NCI-H526 (cell line): Measurements from ENCODE around the gene DALRD3.

Source experiments
- DNase-seq, 2 experiments: peaks; one replicate each; lab custom pipeline; 2025; lab: John Stamatoyannopoulos, UW

Gene DALRD3

DNA sequence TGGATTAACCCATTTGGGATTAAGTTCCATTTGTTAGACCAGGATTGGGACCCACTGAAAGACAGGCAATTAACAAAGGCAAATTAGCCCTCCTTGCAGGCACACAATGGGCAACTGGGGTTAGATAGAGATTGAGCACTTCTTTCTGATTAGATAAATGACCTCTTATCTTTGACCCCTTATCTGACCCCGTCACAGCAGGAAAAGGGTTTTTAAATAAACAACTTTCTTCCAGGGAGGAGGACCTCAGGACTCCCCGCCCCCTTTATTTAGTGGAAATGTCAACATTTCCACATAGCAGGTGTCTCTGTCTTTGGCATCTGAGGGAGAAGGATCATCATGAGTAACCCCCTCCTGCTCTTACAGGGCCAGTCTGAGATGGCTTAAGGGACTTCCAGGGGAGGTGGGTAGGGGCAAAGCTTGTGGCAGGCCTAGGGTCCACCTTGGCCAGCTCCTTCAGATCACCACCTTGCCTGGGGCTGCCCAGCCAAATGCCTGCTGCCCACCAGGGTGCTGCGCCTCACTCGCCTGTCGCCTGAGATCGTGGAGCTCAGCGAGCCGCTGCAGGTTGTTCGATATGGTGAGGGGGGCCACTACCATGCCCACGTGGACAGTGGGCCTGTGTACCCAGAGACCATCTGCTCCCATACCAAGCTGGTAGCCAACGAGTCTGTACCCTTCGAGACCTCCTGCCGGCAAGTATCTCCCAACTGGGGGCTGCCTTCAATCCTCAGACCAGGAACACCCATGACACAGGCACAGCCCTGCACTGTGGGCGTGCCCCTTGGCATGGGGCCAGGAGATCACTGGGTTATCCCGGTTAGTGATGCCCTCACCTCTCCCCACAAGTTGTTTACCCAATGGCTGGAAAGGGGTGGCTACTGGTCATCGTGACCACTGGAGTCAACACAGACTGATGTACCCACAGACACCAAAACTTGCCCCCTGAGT, 13.8 kb downstream of the DALRD3 start:
- DNase-seq, result no peak

DNA sequence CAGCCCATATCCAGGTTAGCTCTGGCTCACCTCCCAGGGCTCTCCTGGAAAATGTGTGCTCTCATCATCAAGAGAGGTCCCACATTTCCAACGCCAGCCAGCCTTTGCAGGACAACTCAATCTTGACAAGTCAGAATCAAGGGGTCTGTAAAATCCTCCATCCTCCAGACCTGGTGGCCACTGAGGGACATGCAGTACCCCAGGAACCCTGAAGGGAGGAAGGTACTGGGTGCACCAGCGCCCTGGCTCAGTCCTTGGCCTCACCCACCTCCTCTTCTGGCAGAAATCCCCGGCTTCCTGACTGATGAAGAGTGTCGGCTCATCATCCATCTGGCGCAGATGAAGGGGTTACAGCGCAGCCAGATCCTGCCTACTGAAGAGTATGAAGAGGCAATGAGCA, 17.2 kb downstream of the DALRD3 start:
- DNase-seq, result no peak

DNA sequence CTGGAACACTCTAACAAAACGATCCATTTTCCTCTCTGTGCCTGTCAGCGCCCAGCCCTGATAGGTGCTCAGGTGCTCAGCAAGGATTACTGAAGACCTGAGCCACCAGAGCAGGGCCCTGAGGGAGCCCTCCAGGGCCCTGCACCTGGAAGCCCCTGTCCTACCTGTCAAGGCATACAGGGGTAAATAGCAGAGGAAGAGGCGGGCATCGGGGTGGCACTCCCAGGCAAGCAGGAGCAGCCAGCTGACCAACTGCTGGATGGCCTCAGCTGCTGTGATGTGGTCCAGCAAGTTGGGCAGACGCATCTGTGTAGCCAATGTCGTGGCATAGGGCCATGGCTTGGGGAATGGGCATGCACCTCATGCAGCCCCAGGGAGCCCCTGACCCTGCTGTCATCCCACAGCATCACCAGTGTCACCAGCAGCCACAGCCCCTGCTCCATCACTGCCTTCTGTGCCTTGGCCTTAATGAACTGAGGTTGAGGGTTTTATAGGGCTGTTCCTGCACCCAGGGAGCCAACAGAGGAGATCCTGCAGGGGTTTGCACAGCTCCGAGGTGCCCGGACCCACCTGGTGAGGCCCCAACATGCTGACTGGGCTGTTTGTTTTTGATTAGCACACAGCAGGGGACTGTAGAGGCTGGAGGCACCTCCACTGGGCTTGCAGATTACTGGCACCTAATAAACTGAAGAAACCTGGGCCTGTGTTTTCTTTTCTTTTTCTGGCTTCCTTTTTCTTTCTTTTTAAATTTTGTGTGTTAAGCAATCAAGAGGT, 19.1 kb downstream of the DALRD3 start:
- no peak for DNase-seq

DNA sequence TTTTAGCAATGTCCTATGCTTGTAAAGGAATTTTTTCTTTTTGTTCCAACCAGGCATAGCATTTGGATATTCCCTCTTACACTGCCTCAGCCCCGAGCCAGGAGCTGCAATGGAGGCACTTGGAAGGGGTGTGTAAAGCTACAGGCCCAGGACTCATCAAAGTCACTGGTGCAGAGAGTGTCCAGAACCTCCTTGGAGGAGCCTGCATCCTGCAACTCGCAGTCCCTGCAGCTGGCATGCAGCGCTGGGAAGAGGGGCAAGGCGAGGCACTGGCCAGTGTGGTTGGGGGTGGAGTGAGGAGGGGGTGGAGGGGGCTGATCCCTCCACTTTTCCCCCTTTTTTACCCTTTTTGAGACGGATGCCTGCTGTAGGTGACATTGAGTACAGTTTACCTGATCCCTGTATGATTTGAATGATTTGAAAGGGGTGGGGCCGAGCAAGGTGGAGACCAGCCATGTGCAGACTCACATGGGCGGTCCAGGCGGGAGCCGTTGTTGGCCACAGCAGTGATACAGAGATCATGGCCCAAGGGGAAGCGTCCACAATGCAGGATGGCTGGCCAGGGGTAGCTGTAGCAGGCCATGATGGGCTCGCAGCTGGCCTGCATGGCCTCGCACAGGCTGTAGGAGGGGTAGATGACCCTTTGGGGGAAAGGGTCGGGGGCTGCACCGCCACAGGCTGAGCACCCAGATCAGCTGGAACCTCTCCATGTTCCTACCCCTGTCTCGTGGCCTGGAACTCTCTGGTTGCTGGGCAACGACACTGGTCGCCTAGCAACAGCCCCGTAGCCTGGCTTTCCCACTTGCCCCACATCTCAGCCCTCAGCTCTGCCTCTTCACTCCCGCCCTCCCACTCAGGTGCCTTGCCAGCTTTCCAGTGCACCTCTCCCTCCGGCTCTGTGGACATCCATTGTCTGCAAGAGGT, 20.4 kb downstream of the DALRD3 start:
- DNase-seq, result peak; percentile 62 to 74

DNA sequence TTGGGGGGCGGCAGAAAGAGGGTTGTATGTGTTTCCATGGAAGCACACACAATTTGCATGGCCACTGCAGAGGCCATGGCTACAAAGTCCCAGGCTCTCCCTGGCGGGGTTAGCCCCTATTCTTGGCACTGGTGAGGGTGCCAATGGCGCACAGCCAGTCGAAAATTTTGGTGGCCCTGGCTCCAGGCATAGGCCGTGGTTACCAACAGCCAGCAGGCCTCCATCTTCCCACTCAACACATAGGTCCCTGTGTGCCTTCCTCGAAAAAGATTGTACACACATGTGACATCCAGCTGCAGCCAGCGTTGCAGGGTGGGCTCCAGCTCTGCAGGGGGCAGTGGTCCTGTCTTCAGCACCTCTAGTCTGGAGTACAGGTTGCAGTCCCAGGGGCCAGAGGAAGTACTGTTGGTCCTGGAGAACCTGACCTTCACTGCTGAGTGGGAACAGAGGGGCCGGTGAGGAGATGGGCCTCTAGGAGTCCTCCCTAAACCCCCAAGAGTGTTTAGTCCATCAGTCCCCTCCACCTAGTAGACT, 21.2 kb downstream of the DALRD3 start:
- peak in 1 of 2 experiments; percentile 34 for DNase-seq

DNA sequence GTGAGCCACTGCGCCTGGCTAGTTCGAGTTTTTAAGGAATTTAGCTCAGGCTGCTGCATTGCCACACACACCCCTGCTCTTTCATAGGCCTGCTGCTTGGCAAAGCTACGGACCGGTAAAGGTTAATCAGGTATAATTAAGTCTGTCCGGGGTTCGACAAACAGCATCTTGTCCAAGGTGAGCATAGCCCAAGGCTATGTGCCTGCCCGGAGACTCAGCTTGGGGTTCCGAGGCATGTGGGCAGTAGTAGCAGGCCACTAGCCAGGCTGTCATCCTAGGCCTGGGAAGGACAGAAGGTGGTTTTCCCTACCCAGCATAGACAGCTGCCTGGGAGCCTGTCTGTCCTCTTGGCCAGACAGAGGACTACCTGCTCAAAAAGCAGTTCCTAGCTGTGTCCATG, 21.7 kb downstream of the DALRD3 start:
- no peak for DNase-seq

DNA sequence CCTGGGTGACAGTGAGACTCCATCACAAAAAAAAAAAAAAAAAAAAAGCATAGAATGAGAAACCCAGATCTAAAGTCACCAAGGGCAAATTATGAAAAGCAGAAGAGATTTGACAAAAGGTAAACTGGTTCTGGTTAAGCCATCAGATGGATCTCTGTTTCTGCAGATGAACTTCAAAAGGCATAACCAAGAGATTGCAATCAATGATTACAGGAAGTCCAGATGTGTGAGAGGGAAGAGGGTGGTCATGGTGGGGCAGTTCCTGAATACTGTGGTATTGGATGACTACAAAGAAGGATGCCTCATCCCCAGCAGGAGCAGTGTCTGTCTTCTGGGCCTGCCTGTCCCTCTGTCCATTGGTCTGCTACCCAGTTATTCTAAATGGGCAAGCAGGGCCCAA, 24.5 kb downstream of the DALRD3 start:
- DNase-seq, result no peak

DNA sequence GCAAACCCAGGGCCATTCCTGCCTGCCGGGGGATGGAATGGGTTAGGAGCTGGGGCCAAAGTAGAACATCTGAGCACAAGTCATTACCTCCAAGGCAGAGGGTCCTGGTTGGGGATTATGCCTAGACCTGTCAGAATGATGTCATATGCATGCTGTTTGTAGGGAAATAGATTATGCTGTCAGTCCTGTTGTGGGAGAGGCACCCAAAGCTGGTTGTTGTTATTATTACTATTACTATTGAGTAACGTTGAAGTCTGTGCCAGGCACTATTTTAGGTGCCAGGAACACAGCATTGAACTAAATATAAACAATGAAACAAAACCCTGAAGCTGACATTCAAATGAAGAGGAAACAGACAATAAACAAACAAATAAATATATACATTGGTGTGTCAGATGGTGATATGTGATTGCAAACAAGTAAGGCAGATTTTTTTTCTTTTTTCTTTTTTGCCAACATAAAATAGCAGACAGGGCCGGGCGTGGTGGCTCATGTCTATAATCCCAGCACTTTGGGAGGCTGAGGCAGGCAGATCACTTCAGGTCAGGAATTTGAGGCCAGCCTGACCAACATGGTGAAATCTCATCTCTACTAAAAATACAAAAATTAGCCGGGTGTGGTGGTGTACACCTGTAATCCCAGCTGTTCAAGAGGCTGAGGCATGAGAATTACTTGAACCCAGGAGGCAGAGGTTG, 26.4 kb downstream of the DALRD3 start:
- no peak for DNase-seq

DNA sequence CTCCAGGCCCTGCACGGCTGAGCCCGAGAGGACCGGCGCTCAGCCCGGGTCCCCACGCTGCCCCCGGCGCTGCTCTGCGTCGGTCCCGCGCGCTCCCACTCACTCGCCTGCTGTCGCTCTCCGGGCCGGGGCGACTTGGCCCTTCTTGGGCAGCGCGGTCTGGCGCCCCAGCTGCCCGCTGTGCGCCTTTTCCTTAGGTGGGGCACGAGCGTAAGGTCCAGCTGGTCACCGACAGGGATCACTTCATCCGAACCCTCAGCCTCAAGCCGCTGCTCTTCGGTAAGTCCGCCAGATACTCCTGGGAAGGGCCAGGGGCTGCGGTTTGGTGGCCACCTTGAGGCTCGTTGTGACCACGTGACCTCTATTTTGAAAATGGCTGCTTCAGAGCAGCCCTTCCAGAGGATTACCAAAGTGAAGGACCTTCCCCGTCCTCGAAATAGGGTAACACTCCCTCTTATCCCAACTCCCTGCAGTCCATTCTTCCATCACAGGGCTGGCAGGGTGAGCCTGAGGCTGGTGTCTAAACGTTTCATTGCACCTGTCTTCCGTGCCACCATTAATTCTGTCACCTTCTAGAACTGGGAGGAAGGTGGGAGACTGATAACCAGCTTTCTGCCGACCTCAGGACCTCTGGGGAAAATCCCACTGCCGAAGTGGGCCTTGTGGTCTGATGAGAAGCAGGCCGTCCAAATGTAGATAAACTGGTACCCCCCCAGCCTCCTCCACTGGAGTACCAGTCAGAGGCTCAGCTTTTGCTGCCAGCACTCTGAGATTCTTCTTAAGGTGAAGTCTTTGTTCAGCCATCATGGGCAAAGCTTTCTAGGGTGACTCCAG, 27.5 kb downstream of the DALRD3 start:
- peak; percentile 36 to 78 for DNase-seq

DNA sequence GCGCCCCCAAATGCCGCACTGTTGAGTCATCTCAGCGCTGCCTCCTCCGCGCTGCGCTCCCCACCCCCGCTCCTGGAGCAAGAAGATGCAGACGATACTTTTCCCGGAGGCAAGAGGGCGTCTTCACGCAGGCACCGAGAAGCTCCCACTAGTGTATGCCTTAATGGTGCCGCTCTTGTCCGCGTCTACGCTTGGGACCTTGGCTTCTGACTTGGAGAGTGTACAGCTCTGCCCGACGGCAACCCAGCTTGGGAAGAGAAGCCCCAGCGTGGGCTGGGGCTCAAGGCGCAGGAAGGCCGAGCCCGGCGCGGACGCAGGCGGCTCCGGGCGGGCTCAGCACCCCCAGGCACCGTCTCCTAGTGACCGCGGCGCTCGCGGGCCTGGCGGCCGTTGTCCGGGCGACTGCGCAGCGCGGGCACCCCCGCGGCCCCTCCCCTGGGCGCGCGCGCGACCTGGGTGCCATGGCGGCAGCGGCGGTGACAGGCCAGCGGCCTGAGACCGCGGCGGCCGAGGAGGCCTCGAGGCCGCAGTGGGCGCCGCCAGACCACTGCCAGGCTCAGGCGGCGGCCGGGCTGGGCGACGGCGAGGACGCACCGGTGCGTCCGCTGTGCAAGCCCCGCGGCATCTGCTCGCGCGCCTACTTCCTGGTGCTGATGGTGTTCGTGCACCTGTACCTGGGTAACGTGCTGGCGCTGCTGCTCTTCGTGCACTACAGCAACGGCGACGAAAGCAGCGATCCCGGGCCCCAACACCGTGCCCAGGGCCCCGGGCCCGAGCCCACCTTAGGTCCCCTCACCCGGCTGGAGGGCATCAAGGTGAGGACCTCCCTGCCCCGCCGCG, 28.4 kb downstream of the DALRD3 start, which contains the start of gene P4HTM:
Gene P4HTM, plus strand, starts transcription at position 446 of the 840 bp plus-strand sequence. Its CDS starts 16 bp downstream, at position 462.
- DNase-seq, result peak; percentile 44 to 83

DNA sequence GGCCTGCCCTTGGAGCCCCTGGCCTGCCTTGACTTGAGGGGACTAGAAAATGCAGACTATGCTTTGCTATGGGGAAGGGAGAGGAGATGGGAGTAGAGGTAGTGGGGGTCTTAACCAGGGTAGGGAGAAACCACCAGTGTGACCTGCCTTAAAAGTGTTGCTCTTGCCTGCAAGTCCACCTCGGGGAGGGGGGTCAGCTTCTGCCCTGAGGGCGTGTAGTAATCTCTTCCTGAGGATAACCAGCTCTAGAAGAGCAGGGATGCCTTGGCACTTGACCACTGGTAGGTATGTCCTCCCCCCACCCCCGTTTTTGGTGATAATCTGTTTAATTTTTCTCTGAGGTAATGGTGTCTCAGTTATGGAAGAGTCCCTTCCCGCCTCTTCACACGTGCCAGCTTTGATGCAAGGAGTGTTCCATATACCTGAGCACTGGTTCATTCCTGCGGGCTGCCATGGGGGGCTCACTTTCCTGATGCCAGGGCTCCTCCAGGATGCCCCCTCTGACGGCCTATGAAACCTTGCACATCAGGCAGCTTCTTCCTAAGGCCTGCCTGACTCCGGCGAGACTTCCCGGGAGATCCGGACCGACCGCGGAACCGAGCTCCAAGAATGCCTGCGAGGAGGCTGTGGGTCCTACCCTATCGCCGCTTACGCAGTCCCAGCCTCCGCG, 29.1 kb downstream of the DALRD3 start:
- peak; percentile 42 to 44 for DNase-seq

DNA sequence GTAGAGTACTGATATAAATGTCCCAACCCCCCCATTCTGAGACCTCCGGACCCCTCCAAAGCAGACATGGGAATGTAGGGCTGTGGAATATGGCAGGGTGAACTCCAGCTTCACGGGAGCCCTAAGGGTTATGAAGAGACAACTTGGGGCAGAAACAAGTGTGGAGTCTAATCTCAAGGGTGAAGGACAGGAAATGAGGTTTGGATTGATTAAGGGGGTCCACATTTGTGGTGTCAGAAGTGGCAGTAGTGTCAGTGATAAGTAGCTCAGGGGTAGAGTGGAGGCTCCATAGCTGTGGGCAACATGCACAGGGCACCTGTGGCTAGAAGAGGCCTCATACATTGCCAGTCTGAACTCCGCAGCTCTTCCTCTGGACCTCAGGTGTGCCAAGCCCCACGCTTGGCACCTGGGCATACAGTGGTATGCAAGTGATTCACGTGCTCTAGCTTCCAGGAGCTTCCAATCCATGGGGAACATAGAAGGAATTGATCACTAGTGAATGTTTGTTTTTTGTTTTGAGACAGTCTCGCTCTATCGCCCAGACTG, 32.5 kb downstream of the DALRD3 start:
- DNase-seq, result no peak

DNA sequence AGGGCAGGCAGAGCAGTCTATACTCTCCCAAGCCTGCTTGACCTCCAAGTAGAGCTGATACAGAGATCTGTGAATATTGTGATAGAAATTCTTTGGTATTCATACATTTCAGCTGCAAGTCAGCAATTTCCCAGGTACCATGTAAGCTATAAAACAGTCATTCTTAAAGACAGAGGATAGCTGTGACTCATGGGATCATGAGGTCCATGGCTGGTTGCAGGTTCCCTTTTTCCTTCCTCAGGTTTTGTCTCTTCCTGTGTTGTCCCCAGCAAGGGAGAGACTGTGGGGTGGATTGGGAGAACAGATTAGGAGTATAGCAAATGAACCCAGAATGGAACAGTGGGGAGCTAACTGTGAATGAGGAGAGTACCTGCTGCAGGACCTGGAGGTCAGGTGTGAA, 33.7 kb downstream of the DALRD3 start:
- DNase-seq, result no peak

DNA sequence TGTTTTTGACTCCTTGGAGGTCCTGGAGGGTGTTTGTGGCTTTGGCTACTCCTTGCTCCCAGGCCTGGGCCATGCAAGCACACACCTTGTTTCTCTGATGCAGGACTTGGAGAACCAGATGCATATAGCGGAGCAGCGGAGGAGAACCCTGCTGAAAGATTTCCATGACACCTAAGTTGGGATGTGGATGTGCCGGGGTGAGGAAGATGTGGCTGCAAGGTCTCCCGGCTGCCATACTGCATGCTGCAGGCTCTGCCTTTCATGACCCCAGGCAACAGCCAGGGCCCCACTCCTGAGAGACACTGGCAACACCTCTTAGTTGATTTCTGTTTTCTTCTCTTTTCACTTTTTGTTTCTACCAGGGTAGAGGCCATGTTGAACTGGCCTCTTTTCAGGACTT, 35.3 kb downstream of the DALRD3 start:
- no peak for DNase-seq

DNA sequence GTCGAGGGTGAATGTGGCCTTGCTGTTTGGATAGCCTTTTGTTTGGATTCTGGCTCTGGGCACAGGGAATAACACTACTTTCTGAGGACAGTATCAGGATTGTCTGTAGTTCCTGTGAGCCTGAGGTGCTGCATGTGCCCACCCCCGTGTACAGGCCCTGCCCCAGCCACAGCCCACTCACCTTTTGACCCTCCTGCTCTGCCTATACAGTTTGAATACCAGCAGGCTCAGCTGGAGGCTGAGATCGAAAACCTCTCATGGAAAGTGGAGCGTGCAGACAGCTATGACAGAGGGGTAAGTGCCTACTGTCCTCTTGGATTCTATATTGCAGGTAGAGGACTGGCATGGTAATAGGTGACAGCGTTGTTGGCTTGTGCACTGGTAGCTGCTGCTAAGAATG, 35.7 kb downstream of the DALRD3 start:
- no peak for DNase-seq

DNA sequence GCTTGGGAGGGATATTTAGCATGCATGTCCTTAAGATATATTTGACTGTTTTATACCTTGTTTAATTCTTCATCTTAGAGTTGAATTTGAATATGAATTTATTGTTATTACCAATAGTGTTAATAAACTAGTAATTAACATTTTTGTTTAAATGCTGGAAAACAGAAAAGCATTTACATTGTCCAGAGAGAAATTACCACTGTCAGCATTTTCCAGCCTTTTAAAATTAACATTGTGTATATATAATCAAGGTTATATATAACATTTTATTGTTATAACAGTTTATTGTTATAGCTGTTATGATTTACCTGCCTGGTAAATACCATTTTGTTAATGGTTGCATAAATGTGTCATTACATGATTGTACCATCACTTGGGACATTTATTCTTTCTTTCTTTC, 36.4 kb downstream of the DALRD3 start:
- DNase-seq, result no peak

DNA sequence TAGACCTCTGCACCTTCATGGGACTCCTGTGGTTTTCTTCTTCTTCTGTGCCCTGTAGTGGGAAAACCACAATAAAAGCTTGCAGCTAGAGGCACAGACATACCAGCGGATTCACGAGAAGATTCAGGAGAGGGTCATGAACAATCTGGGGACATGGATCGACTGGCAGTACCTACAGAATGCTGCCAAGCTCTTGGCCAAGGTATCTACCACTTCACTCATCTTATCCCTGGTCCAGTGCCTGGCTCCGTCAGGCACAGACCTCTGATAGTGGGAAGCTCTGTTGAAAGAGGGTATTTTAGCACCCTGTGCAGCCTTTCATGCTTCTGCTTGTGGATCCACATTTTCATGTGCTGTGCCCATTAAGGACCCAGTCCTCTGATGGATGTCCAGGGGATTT, 38.1 kb downstream of the DALRD3 start:
- DNase-seq, result no peak

DNA sequence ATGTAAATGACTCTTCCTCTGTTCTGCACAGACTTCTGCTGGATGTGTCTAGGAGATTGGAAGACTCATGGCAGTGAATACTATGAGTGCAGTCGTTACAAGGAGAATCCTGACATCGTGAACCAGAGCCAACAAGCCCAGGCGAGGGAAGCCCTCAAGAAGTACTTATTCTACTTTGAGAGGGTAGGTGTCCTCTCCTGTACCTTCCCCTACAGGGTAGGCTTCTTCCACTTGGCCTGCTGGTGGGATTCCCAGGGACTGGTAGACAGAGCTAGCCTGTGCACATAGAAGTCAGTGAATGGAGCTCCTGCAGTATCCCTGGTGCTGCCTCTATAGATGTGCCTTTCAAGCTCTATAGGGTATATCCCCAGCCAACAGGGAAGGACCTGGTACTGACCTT, 38.9 kb downstream of the DALRD3 start:
- no peak for DNase-seq
